Left renal cortex interstitium (tissue), 4 donors: ENCODE results near the gene SH3PXD2A. TPM values are rescaled to one million over a fixed set of nuclear protein-coding genes. Genes with fewer than 3 reads are reported as not detected.

Experiments
- DNase-seq, 4 donors: peaks; one replicate each; pipeline ENCODE4 v3.0.0-alpha.2; 2013; ENCODE audit warnings: low read depth in 4 of 4, low spot score in 2 of 4, missing footprints in 1 of 4
- polyA plus RNA-seq, 4 donors: library from polyadenylated mRNA; unstranded; fragments of 120-200 nt; gene quantifications; one replicate each; pipeline ENCODE4 v1.2.1, GENCODE V29; 2013; ENCODE audit not compliant: insufficient read length in 4 of 4

SH3PXD2A gene
- polyA plus RNA-seq, 4 donors = 27.6 to 35.5 (median 29.4) TPM

GRCh38 chr10:103544657-103545310 is 310.6 kb downstream of the SH3PXD2A start:
- no peak for DNase-seq

Other genes starting within 250 kb of the SH3PXD2A start
- gene STN1, start 62.6 kb upstream of the SH3PXD2A start, polyA plus RNA-seq = 10 to 100 TPM; 23.1 to 27.5 (median 24.7) TPM
- 10 to 100 TPM; 56.6 to 69.0 (median 62.6) TPM for gene SLK, start 111.6 kb upstream of the SH3PXD2A start, polyA plus RNA-seq
- gene COL17A1, start 230.3 kb upstream of the SH3PXD2A start, polyA plus RNA-seq = under 1 TPM; 0.30 to 0.56 (median 0.34) TPM